ENCODE data around the gene GPR42. TPM values are rescaled to one million over a fixed set of nuclear protein-coding genes. Genes with fewer than 3 reads are reported as not detected.

Gene GPR42
- total and polyA plus RNA-seq, 10 of the 15 experiments (the other 5 are each of a cell fraction or from before 2014, with no cell fraction given) = 0.13 TPM; not detected in 9

DNA sequence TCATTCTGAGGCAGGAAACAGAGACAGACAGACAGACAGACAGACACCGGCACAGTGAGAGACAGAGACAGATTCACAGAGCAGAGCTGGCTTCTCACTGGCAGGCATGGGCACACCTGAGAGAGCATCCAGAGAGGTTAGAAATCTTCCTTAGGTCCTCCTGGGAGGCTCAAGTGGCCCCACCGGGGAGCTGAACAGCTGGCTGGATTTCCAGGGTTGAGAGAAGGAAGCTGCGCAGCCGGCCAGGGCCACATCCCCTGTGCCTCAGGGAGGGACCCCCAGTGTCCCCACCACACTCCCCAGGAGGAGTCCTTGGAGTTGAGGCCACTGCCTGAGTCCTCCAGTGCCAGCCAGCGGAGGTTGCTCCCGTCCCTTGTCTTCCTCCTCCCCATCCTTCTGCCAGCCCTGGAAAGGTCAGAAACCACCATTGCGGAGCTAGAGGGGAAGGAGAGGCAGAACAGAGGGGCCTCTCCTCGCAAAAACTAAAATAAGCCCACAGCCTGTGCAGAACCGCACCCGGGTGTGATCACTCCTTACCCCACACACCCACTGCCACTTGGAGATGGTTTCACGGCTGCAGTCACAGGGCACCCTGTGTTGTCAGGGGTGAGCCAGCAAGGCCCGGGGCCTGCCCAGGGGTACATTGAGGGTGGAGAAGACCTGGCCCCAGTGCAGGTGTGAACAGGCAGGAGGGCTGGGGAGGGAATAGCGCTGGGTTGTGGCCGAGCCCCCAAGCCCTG lies 8.4 kb upstream of the GPR42 start (continued):
- TF ChIP-seq NR2C2 (IDR thresholded peaks at IDR 0.05; ENCODE audit: borderline replicate concordance, control insufficient read depth, insufficient read length, low read depth) (no peak), RFX5 (IDR thresholded peaks at IDR 0.05; ENCODE audit: low read depth, low read length) (no peak), POLR2AphosphoS2 (IDR thresholded peaks at IDR 0.05; ENCODE audit: low read depth, low read length) (no peak)

DNA sequence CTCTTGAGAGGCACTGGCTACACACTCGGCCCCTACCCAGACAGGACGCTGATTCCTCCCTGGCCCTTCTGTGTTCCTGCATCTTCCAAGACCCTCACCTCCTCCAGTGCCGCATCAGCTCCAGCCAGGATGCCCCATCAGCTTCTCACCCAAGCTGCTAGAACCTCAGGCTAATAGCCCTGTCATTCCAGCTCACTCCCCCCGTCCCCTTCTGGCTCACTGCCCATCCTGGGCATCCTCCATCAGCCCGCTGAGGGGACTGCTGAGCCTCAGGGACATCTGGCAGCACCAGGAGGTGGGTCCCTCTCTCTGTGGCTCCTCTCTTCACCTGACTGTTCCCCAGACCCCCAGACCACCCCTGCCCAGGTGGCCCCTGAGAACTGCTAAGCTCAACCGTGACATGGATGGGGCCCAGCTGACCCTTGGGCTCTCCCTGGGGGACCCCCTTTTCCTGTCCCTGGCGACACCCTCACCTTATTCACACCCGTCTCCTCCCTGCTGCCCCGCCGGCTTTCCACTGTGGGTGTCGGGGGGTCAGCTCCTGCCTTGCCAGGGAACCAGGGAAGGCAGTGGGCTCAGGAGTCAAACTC lies 7.8 kb upstream of the GPR42 start:
- no peak overlapping the region for H2AFZ ChIP-seq (ENCODE audit: control insufficient read depth, low read depth, low read length)
- ChIA-PET SMC1A (ENCODE audit: uncharacterized antibody, unreplicated experiment) (interaction anchor here (1.1 to 1.7 kb wide), 3 partner anchors 11 to 24 kb away, joined by 3 to 6 read pairs (median 4); no protein-coding TSS in a partner anchor), POLR2A (no interaction called here), RAD21 (ENCODE audit: unreplicated experiment) (interaction anchor here (0.6 to 2.1 kb wide), 5 partner anchors 10 to 221 kb away, joined by 3 to 7 read pairs (median 3); no protein-coding TSS in a partner anchor), CTCF (interaction anchor here (1.2 kb wide), 1 partner anchor 147 kb away, joined by 3 read pairs; no protein-coding TSS in a partner anchor)
- no peaks in the 10 kb centered on the region for H4K20me1 ChIP-seq (ENCODE audit: control insufficient read depth, insufficient read depth)
- H3K79me2 ChIP-seq (ENCODE audit: control insufficient read depth, insufficient read depth, low read length) = no peaks in the 10 kb centered on the region
- no peaks in the 10 kb centered on the region for H3K9me3 ChIP-seq (replicated peaks; ENCODE audit: control insufficient read depth, insufficient read depth, low read length)
- ATAC-seq (no peak), DNase-seq (ENCODE audit: low read depth, low spot score) (no peak), FAIRE-seq (no peak)
- in situ Hi-C loops (cut with MboI) = no loop called here
- WGBS (ENCODE audit: insufficient coverage, insufficient replicate concordance, low lambda C conversion rate, missing lambda C conversion rate) = 38% methylated on average over 10 of the region's 11 CpGs
- H3K9ac ChIP-seq (ENCODE audit: control insufficient read depth, insufficient read depth, low read length) = no peak overlapping the region
- no peak overlapping the region for H3K4me3 ChIP-seq
- TF ChIP-seq CHD2 (IDR thresholded peaks at IDR 0.05; ENCODE audit: borderline replicate concordance, low read depth, low read length) (no peak), BMI1 (IDR thresholded peaks at IDR 0.05; ENCODE audit: borderline replicate concordance) (no peak), NFYA (IDR thresholded peaks at IDR 0.05; ENCODE audit: borderline replicate concordance, low read depth, low read length) (no peak), ZNF274 (IDR thresholded peaks at IDR 0.05; ENCODE audit: insufficient read depth, insufficient read length) (no peak), ZNF384 (IDR thresholded peaks at IDR 0.05; ENCODE audit: borderline replicate concordance, low read depth, low read length) (no peak), GABPA (IDR thresholded peaks at IDR 0.05; ENCODE audit: low read depth) (no peak), NR2F1 (conservative IDR thresholded peaks at IDR 0.05) (no peak)
- TF ChIP-seq, protein P1, sequence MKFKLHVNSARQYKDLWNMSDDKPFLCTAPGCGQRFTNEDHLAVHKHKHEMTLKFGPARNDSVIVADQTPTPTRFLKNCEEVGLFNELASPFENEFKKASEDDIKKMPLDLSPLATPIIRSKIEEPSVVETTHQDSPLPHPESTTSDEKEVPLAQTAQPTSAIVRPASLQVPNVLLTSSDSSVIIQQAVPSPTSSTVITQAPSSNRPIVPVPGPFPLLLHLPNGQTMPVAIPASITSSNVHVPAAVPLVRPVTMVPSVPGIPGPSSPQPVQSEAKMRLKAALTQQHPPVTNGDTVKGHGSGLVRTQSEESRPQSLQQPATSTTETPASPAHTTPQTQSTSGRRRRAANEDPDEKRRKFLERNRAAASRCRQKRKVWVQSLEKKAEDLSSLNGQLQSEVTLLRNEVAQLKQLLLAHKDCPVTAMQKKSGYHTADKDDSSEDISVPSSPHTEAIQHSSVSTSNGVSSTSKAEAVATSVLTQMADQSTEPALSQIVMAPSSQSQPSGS (IDR thresholded peaks at IDR 0.05; ENCODE audit: low read length) = no peak
- TF ChIP-seq, protein P2, sequence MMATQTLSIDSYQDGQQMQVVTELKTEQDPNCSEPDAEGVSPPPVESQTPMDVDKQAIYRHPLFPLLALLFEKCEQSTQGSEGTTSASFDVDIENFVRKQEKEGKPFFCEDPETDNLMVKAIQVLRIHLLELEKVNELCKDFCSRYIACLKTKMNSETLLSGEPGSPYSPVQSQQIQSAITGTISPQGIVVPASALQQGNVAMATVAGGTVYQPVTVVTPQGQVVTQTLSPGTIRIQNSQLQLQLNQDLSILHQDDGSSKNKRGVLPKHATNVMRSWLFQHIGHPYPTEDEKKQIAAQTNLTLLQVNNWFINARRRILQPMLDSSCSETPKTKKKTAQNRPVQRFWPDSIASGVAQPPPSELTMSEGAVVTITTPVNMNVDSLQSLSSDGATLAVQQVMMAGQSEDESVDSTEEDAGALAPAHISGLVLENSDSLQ (IDR thresholded peaks at IDR 0.05) = no peak
- 0 out of 4 replicates have a peak, but pooled peaks cover 0 to 2% of the 10 kb centered on the region in 2 experiments for H3K27me3 ChIP-seq (replicated peaks in 1 of 2; ENCODE audit: control insufficient read depth in 2 of 2, insufficient read depth in 2 of 2, low read length in 1 of 2)
- H3K4me2 ChIP-seq (ENCODE audit: control insufficient read depth, insufficient read depth) = no peak overlapping the region
- BruUV-seq (replicated peaks) = no TSS peak
- intact Hi-C loops (cut with micrococcal nuclease; ENCODE audit: unreplicated experiment) = no loop called here
- peaks cover 5% of the 10 kb centered on the region for H3K4me1 ChIP-seq (ENCODE audit: control insufficient read depth, insufficient read depth, low read length)
- H3K27ac ChIP-seq (ENCODE audit: control insufficient read depth, insufficient read depth) = no peak overlapping the region
- H3K36me3 ChIP-seq (ENCODE audit: control insufficient read depth in 2 of 2, insufficient read depth in 2 of 2, low read length in 1 of 2) = no peaks in the 10 kb centered on the region

All from GM12878 (cell line).